Measurements from ENCODE around the gene SEL1L3.

GRCh38 chr4:25749150-25749794, 113.5 kb downstream of the SEL1L3 start:
- TF ChIP-seq CTCF (IDR thresholded peaks at IDR 0.05; ENCODE audit: low read depth, low read length) (no peak), EZH2phosphoT487 (IDR thresholded peaks at IDR 0.05; ENCODE audit: low read depth) (no peak)
